ENCODE results near the gene MLLT11. TPM values are rescaled to one million over a fixed set of nuclear protein-coding genes. Genes with fewer than 3 reads are reported as not detected.
A peak's percentile ranks its signal among the peaks of the same experiment; 100 is the strongest.

The MLLT11 gene, protein sequence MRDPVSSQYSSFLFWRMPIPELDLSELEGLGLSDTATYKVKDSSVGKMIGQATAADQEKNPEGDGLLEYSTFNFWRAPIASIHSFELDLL
- 1 to 10 TPM; 1.2 to 1.3 TPM for total RNA-seq
- 1 to 10 TPM in 1 of 2 donors, under 1 TPM in 1; 0.96 to 1.4 TPM for polyA plus RNA-seq
- long read RNA-seq, donor 1, full-length matches to known transcripts, result 22 of 22 reads
- long read RNA-seq, donor 1, partial matches to known transcripts, result 0 of 22 reads
- long read RNA-seq, donor 1, other reads (novel, unspliced or antisense), result 0 of 22 reads
- long read RNA-seq, donor 2, full-length matches to known transcripts, result 6 of 6 reads
- long read RNA-seq, donor 2, partial matches to known transcripts, result 0 of 6 reads
- long read RNA-seq, donor 2, other reads (novel, unspliced or antisense), result 0 of 6 reads
- long read RNA-seq, donor 3, full-length matches to known transcripts, result 9 of 9 reads
- long read RNA-seq, donor 3, partial matches to known transcripts, result 0 of 9 reads
- long read RNA-seq, donor 3, other reads (novel, unspliced or antisense), result 0 of 9 reads
- long read RNA-seq, donor 4, full-length matches to known transcripts, result 13 of 13 reads
- long read RNA-seq, donor 4, partial matches to known transcripts, result 0 of 13 reads
- long read RNA-seq, donor 4, other reads (novel, unspliced or antisense), result 0 of 13 reads
- long read RNA-seq, donor 5, full-length matches to known transcripts, result 30 of 30 reads
- long read RNA-seq, donor 5, partial matches to known transcripts, result 0 of 30 reads
- long read RNA-seq, donor 5, other reads (novel, unspliced or antisense), result 0 of 30 reads

GRCh38 chr1:151060007-151060656 lies at the start of gene MLLT11:
Gene MLLT11 (plus strand): TSS chr1:151060397. CDS start chr1:151067225, 6,828 bp downstream.
- Histone ChIP-seq H3K27me3 (ENCODE audit: control insufficient read depth in 3 of 3, insufficient read depth in 3 of 3, low read length in 2 of 3) (no peaks in the 10 kb centered on the region), H3K36me3 (ENCODE audit: control insufficient read depth in 4 of 4, insufficient read depth in 4 of 4, low read length in 4 of 4) (peaks cover 11 to 16% (median 12%) of the 10 kb centered on the region in 4 donors), H3K9ac (ENCODE audit: insufficient read depth in 1 of 2, low read length in 2 of 2) (peak within 1 kb of the TSS; percentile 70 to 92), H3K4me1 (ENCODE audit: control insufficient read depth in 5 of 5, insufficient read depth in 5 of 5, low read length in 5 of 5) (peaks cover 11 to 35% (median 14%) of the 10 kb centered on the region in 5 donors), H3K9me3 (ENCODE audit: control insufficient read depth in 4 of 4, insufficient read depth in 3 of 4, low read length in 3 of 4) (no peaks in the 10 kb centered on the region), H3K4me3 (peak within 1 kb of the TSS; percentile 95), H3K27ac (ENCODE audit: low read depth in 1 of 2, low read length in 1 of 2) (peak within 1 kb of the TSS; percentile 95 to 97)
- 2 to 5% methylated on average over 15 of the region's 15 CpGs for WGBS, 2 donors
- peak; percentile 87 to 93 (median 93) for DNase-seq
- no peak for TF ChIP-seq CTCF (IDR thresholded peaks at IDR 0.05; ENCODE audit: control extremely low read depth, extremely low read depth)
- no peak for ATAC-seq (ENCODE audit: insufficient read depth, low FRiP score)

- no peak overlapping the region for H3K27ac ChIP-seq (ENCODE audit: low read depth in 1 of 2, low read length in 1 of 2)
- WGBS, 2 donors, result 56 to 60% methylated on average over 4 of the region's 4 CpGs
- no peaks in the 10 kb centered on the region for H3K9me3 ChIP-seq (ENCODE audit: control insufficient read depth in 4 of 4, insufficient read depth in 3 of 4, low read length in 3 of 4)
- DNase-seq, result no peak
- no peaks in the 10 kb centered on the region for H3K36me3 ChIP-seq (ENCODE audit: control insufficient read depth in 4 of 4, insufficient read depth in 4 of 4, low read length in 4 of 4)
- peaks cover 6 to 36% (median 18%) of the 10 kb centered on the region in 5 donors for H3K4me1 ChIP-seq (ENCODE audit: control insufficient read depth in 5 of 5, insufficient read depth in 5 of 5, low read length in 5 of 5)
- no peak for TF ChIP-seq CTCF (IDR thresholded peaks at IDR 0.05; ENCODE audit: control extremely low read depth, extremely low read depth)
- H3K27me3 ChIP-seq (ENCODE audit: control insufficient read depth in 3 of 3, insufficient read depth in 3 of 3, low read length in 2 of 3), result no peaks in the 10 kb centered on the region
- peak overlapping the region in 1 of 2 donors; percentile 5 for H3K9ac ChIP-seq (ENCODE audit: insufficient read depth in 1 of 2, low read length in 2 of 2)
- ATAC-seq (ENCODE audit: insufficient read depth, low FRiP score), result no peak
- H3K4me3 ChIP-seq, result no peak overlapping the region
Observed at GRCh38 chr1:151011154-151011850, 48.9 kb upstream of the MLLT11 start.

DNA sequence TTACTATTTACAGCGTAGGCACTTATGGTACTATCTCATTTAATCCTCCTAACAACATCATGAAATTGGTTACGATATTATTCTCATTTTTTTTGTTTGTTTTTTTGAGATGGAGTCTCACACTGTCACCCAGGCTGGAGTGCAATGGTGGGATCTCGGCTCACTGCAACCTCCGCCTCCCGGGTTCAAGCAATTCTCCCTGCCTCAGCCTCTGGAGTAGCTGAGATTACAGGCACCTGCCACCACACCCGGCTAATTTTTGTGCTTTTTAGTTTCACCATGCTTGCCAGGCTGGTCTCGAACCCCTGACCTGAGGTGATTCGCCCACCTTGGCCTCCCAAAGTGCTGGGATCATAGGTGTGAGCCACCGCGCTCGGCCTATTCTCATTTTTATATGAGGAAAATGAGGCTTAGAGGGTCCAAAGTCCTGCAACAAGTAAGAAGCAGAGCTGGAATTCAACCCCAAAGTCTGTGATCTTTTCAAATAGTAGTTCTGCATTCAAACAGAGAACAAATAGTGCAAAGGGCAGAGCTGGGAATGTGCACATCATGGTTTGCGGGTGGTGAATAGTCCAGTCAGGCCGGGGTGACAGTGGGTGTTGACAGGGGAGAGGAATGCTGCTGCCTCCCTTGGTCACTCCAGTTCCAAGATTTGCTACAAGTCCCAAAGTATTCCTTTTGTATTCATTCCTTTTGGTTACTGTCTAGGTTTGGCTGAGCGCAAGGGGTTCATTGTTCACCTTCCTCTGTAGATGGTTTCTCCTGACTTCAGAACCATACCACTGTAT lies 47.3 kb upstream of the MLLT11 start:
- 84 to 91% methylated on average over 14 of the region's 14 CpGs for WGBS, 2 donors
- H3K4me1 ChIP-seq (ENCODE audit: control insufficient read depth in 5 of 5, insufficient read depth in 5 of 5, low read length in 5 of 5), result peaks cover 2 to 29% (median 10%) of the 10 kb centered on the region in 5 donors
- no peaks in the 10 kb centered on the region for H3K27me3 ChIP-seq (ENCODE audit: control insufficient read depth in 3 of 3, insufficient read depth in 3 of 3, low read length in 2 of 3)
- peak overlapping the region in 1 of 2 donors; percentile 42 for H3K9ac ChIP-seq (ENCODE audit: insufficient read depth in 1 of 2, low read length in 2 of 2)
- H3K9me3 ChIP-seq (ENCODE audit: control insufficient read depth in 4 of 4, insufficient read depth in 3 of 4, low read length in 3 of 4), result no peaks in the 10 kb centered on the region
- DNase-seq (no peak), ATAC-seq (ENCODE audit: insufficient read depth, low FRiP score) (no peak)
- TF ChIP-seq CTCF (IDR thresholded peaks at IDR 0.05; ENCODE audit: control extremely low read depth, extremely low read depth), result no peak
- H3K36me3 ChIP-seq (ENCODE audit: control insufficient read depth in 4 of 4, insufficient read depth in 4 of 4, low read length in 4 of 4), result peaks cover 0 to 4% (median 3%) of the 10 kb centered on the region in 4 donors
- no peak overlapping the region for H3K4me3 ChIP-seq
- H3K27ac ChIP-seq (ENCODE audit: low read depth in 1 of 2, low read length in 1 of 2), result peak overlapping the region; percentile 62 to 88

Measured in lung (tissue), 16 donors.